Measurements from ENCODE around the gene ZFP64. TPM values are rescaled to one million over a fixed set of nuclear protein-coding genes. Genes with fewer than 3 reads are reported as not detected.

ZFP64 gene
- total RNA-seq, 2 experiments from 2014 or later: 11.6 to 14.2 TPM

DNA sequence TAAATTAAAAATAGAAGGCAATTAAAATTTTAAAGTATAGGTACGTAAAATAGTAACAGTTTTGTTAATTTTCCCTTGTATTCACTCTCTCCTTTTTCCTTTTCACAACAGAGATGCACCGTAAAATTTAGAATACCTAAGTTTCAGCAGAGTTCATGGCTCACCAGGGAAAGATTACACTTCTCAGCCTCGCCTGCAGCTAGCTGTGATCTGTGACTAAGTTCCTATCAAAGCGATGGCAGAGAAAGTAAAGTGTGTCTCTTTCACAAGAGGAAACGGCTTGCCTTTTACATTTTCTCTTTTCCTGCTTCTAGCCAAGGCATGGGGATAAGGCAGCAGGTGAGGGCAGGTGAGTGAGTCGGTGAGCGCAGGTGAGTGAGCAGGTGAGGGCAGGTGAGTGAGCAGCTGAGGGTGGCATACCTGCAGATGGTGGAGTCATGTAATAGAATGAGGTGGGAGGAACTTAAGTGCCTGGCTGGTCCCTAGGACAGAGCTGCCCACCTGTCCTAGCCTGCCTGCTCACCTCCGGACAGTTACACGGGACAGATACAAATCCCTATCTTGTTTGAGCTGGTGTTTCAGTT lies 30.9 kb downstream of the ZFP64 start:
- POLR2A ChIA-PET: interaction anchor here (0.9 kb wide), 1 partner anchor 14 kb away, joined by 3 read pairs; no protein-coding TSS in a partner anchor
- TF ChIP-seq CTCF (IDR thresholded peaks at IDR 0.05): no peak
- Mint-ChIP-seq H3K9me3 (peaks cover 4% of the 10 kb centered on the region), H3K4me1 (ENCODE audit: low read depth) (no peaks in the 10 kb centered on the region), H3K27me3 (no peaks in the 10 kb centered on the region), H3K27ac (no peak overlapping the region), H3K4me3 (no peak overlapping the region), H3K36me3 (ENCODE audit: low read depth) (peaks cover 51% of the 10 kb centered on the region)
- ATAC-seq (no peak), DNase-seq (no peak)
- intact Hi-C loops (cut with micrococcal nuclease): no loop called here
- CTCF ChIA-PET: interaction anchor here (1.5 kb wide), 1 partner anchor 10 kb away, joined by 3 read pairs; no protein-coding TSS in a partner anchor

- no peak overlapping the region for H3K4me3 Mint-ChIP-seq
- no peaks in the 10 kb centered on the region for H3K27me3 Mint-ChIP-seq
- peaks cover 51% of the 10 kb centered on the region for H3K36me3 Mint-ChIP-seq (ENCODE audit: low read depth)
- DNase-seq: no peak
- H3K4me1 Mint-ChIP-seq (ENCODE audit: low read depth): no peaks in the 10 kb centered on the region
- H3K9me3 Mint-ChIP-seq: peaks cover 4% of the 10 kb centered on the region
- TF ChIP-seq CTCF (IDR thresholded peaks at IDR 0.05): no peak
- intact Hi-C loops (cut with micrococcal nuclease): no loop called here
- no peak for ATAC-seq
- no peak overlapping the region for H3K27ac Mint-ChIP-seq
- CTCF ChIA-PET: no interaction called here
- POLR2A ChIA-PET: interaction anchor here (0.9 kb wide), 1 partner anchor 15 kb away, joined by 3 read pairs; no protein-coding TSS in a partner anchor
Observed at GRCh38 chr20:52160049-52160570, 31.5 kb downstream of the ZFP64 start.

DNA sequence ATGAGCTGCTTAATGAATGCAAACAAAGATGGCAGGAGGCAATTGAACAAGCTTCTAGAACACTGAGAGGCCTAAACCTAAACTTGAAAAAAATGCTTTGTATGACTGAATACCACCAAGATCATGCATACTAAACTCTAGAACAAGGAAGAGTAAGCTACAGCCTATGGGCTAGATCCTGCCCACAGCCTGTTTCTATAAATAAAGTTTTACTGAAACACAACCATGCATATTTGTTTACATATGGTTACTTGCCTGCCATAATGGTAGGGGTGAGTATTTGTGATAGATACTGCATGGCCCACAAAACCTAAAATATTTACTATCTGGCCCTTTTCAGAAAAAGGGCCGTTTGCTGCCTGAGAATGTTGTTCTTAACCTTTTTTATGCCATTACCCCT lies 37.0 kb downstream of the ZFP64 start:
- H3K4me3 Mint-ChIP-seq: no peak overlapping the region
- peaks cover 44% of the 10 kb centered on the region for H3K36me3 Mint-ChIP-seq (ENCODE audit: low read depth)
- ChIA-PET CTCF (interaction anchor here (4.0 kb wide), 1 partner anchor 26 kb away, joined by 22 read pairs; no protein-coding TSS in a partner anchor), POLR2A (no interaction called here)
- no peak for TF ChIP-seq CTCF (IDR thresholded peaks at IDR 0.05)
- H3K4me1 Mint-ChIP-seq (ENCODE audit: low read depth): no peaks in the 10 kb centered on the region
- no peaks in the 10 kb centered on the region for H3K27me3 Mint-ChIP-seq
- intact Hi-C loops (cut with micrococcal nuclease): no loop called here
- ATAC-seq (no peak), DNase-seq (no peak)
- H3K27ac Mint-ChIP-seq: no peak overlapping the region
- peaks cover 4% of the 10 kb centered on the region for H3K9me3 Mint-ChIP-seq

DNA sequence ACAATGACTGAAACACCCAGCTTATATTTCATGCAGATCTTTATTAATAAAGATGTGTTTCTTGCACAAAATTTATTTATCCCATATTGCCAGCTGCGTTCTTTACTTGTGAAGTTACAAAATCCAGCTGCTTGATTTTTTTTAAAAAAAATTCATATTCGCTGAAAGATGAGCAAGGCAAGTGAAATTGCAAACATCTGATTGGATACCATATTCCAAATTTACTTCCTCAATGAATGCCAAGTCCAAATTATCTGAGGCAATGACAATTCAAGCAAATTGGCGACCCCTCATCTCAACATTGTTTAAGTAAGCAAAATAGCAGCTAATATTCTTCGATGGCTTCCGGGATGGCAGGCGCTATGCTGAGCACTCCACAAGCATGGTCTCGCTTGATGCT lies 37.7 kb downstream of the ZFP64 start:
- POLR2A ChIA-PET: interaction anchor here (1.4 kb wide), 1 partner anchor 19 kb away, joined by 4 read pairs; no protein-coding TSS in a partner anchor
- Mint-ChIP-seq H3K27me3 (no peaks in the 10 kb centered on the region), H3K36me3 (ENCODE audit: low read depth) (peaks cover 39% of the 10 kb centered on the region), H3K4me3 (no peak overlapping the region), H3K27ac (no peak overlapping the region), H3K9me3 (peaks cover 3% of the 10 kb centered on the region), H3K4me1 (ENCODE audit: low read depth) (no peaks in the 10 kb centered on the region)
- TF ChIP-seq CTCF (IDR thresholded peaks at IDR 0.05): no peak
- DNase-seq (no peak), ATAC-seq (no peak)
- intact Hi-C loops (cut with micrococcal nuclease): no loop called here
- CTCF ChIA-PET: interaction anchor here (4.0 kb wide), 1 partner anchor 25 kb away, joined by 22 read pairs; no protein-coding TSS in a partner anchor

DNA sequence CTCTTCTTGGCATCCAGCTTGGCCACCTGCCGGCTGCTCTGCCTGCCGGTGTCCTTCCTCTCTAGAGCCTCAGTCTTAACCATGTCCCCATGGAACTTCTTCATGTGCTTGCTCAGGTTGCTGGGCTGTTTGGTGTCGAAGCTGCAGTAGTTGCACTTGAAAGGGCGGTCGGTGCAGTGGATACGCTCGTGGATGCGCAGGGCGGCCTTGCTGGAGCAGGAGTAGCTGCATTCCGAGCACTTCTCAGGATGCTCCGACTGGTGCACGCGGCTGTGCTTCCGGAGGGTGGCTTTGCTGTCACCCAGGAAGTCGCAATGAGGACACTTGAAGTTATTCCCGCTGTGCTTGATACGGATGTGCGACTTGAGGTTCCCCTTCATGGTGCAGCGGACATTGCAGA lies 38.7 kb downstream of the ZFP64 start:
- no peak overlapping the region for H3K27ac Mint-ChIP-seq
- POLR2A ChIA-PET: interaction anchor here (1.4 kb wide), 1 partner anchor 20 kb away, joined by 4 read pairs; no protein-coding TSS in a partner anchor
- peaks cover 30% of the 10 kb centered on the region for H3K36me3 Mint-ChIP-seq (ENCODE audit: low read depth)
- no peaks in the 10 kb centered on the region for H3K4me1 Mint-ChIP-seq (ENCODE audit: low read depth)
- H3K9me3 Mint-ChIP-seq: no peaks in the 10 kb centered on the region
- CTCF ChIA-PET: interaction anchor here (4.0 kb wide), 1 partner anchor 24 kb away, joined by 22 read pairs; no protein-coding TSS in a partner anchor
- no peak for TF ChIP-seq CTCF (IDR thresholded peaks at IDR 0.05)
- H3K27me3 Mint-ChIP-seq: no peaks in the 10 kb centered on the region
- intact Hi-C loops (cut with micrococcal nuclease): no loop called here
- DNase-seq (no peak), ATAC-seq (no peak)
- H3K4me3 Mint-ChIP-seq: no peak overlapping the region

Data from activated CD8-positive, alpha-beta T cell treated with anti-CD3 and anti-CD28 coated beads for 36 hours (primary cell).